GM21786 (cell line): ENCODE measurements around the gene GUCD1.
A peak's percentile ranks its signal among the peaks of the same experiment; 100 is the strongest.
"Not testable (repeated sequence)": the region's sequence is repeated elsewhere in the genome, so short reads cannot be mapped to it uniquely, and the experiment has no call there.

ENCODE experiments used
- ATAC-seq: cut with Tn5 transposase; IDR thresholded peaks from one replicate; pipeline ENCODE4 v1.9.1; 2021; ENCODE audit not compliant: unreplicated experiment

GUCD1 gene

DNA sequence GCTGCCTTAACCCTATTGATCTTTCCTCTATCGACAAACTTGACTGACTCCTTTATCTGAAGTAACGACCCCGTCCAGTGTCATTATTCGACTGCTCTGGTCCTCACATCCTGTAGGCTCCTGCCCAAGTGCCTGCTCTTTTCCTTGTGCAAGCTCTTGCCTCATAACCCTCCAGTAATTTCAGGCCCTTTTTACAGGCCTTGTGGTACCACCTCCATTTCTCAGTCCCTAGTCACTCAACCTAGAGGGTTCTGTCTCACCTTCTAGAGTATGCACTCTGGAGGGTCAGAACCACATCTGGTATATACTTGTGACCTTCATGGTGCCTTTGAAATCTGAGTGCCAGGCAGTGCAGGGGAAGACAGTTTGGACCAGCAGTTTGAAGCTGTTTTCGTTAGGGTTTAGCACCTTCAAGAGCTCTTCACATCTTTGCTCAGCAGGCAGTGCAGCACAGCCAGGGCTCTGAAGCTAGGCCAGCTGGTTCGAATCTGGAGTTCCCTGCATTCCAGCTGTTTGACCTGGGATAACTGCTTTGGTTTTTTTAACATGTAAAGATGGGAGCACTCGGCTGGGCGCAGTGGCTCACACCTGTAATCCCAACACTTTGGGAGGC lies 12.1 kb upstream of the GUCD1 start:
- no peak for ATAC-seq

DNA sequence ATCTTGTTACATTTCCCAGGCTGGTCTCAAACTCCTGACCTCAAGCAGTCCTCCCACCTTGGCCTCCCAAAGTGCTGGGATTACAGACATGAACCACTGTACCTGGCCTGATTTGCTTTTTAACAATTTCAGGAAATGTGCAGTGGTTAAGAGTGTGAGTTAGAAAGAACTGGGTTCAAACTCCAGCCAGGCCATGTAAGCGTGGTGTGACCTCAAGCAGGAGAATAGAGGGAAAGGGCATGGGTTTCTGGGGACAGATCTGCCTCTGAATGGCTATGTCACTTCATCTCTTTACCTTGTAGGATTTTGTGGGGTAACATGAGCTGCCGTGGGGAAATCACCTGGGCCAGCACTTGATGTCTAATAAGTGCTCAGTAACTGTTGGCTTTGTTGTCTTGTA lies 10.1 kb upstream of the GUCD1 start:
- ATAC-seq = no peak

DNA sequence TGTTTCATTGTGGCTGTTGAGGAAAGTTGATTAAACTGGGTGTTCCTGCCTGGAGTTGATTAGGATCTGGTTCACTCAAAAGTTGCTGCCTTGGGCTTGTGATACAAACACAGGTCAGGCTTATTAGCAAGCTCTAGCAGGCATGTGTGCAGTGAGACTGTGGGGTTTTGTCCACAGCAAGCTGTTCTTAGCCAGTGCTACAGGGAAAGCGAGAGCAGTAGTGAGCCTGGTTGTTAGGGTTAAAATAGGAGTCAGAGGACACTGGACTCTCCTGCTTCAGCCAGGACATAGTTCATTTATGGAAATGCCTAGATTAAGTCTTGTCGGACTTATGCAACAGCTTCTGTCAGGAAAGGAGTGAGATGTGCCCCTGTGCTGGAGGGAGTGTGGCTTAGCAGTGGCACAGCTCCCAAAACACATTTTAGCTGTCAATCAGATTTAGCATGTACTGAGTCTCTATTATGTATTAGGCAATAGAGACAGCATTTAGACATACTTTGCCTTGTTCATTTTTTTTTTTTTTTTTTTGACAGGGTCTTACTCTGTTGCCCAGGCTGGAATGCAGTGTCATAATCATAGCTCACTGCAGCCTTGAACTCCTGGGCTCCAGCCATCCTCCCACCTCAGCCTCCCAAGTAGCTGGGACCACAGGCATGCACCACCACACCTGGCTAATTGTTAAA lies 9.6 kb upstream of the GUCD1 start:
- no peak for ATAC-seq

DNA sequence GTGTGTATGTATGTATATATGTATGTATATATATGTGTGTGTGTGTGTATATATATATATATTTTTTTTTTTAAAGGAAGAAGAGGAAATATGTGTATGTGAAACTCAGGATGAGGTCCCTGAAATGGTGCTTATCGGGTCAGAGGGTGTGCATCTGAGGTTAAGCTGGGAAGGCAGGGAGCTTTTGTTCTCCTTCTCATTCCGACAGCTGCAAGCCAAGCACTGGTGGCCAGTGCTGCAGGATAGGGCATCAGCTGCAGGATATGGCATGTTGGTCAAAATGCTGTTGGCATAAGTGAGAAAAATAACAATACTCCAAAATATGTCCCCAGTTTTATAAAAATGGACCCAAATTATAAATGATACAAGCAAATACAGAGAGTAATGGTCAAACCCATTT lies 8.3 kb upstream of the GUCD1 start:
- no peak for ATAC-seq

DNA sequence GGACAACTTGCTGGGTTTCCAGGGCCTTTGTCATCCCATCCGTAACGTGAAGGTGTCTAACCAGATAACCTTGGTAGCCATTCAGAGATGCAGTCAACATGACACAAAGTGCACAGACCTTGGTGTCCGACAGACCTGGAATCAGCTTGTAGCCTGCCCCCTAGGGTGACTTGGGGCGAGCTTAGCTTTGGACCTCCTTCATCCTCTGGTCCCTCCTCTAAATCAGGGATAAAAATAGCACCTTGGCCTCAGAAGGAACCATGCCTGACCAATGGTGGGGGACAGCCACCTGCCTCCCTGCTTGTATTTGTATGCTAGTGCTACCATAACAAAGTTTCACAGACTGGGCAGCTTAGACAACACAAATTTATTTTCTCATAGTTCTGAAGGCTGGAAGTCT lies 4.5 kb upstream of the GUCD1 start:
- no peak for ATAC-seq

DNA sequence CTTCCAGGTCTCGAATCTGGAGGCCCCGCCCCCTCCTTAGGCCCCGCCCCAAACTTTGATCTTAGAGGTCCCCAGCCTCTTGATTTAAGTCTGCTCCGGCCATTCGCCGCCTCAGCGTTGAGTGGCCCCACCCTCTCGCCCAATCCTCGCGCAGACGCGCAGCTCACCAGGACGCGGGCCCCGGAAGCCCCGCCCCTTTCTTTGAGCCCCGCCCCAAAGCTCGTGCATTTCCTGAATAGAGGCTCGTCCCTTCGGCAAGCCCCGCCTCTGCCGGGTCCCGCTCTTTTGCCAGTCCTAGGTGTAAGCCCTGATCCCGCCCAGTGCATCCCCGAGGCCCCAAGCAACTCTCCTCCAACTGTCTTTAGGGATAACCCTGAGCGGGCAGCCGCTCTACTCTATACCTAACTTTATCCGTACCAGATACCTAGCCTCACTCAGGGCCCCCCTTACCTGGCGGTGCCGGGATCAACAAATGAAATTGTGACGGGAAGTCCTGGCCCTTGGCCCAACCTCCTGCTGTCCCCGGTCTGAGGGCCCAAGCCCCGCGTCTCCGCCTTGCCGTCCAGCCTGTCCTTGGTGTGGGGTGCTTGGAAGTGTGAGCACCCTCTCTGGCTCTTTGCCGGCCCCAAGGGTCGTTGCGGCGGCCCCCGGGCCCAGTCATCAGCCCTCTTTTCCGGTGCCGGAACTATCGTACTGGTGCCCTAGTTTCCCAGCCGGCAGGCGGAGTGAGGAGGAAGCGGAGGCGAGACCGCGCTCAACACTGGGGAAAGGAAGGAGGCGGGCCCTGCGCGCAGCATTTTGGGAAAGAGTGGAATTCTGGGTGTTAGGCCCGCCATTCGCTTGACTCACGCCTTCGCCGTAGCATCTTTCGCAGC lies 464 bp upstream of the GUCD1 start, which contains the start of gene SNRPD3:
SNRPD3 (plus strand) TSS at position 835 of the 875 bp plus-strand sequence. CDS start 1,676 bp downstream, outside the sequence.
- peak; percentile 75 for ATAC-seq

DNA sequence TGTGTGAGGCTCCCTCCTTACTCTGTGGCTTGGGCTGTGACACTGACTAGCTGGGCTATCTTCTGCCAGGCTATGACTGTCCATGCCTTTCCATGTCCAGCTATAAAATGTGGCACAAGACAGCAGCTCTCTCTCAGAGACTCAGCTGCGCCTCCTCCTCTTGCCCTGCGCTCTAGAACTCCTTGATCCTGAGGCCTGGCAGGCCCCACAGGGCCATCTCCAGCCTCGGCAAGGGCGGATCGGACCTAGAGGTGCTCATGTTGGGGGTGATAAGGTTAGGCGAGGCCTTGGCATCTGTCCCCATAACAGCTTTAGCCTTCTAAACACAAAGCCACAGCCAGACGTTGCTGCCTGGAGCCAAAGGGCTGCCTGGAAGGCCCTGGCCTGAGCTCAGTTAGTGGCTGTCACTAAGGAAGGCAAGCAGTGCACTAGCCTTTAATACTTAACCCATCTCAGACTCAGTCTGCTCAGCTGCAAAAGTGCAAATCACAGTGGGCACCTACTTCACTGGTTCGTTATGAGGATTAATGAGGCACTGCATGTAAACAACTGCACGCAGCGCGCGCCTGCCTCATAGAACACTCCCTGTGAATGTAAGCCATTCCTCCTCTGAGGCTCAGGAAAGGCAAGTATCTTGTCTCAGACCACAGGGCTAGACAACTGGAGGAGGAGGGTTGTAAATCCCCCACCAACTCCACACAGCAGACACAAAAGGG lies 1.2 kb downstream of the GUCD1 start:
- no peak for ATAC-seq

DNA sequence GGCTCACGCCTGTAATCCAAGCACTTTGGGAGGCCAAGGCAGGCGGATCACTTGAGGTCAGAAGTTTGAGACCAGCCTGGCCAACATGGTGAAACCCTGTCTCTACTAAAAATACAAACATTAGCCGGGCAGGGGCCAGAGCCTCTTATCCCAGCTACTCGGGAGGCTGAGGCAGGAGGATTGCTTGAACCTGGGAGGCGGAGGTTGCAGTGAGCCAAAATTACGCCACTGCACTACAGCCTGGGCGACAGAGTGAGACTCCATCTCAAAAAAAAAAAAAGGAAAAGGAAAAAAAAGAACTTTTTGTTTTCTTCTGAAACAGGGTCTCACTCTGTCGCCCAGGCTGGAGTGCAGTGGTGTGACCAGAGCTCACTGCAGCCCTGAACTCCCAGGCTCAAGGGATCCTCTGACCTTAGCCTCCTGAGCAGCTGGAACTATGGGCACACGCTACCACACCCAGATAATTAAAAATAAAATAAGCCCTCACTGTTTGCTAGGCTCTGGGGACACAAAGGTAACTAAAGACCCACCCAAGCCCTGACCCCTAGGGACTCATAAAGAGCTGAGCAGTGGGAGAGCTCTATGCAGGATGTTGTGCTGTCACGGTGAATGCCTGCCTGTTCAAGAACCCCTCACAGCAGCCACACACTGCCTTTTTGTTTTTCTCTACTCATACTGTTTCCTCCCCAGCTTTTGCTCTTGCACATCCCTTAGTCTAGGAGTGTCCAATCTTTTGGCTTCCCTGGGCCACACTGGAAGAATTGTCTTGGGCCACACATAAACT lies 2.2 kb downstream of the GUCD1 start:
- ATAC-seq = not testable (repeated sequence)

DNA sequence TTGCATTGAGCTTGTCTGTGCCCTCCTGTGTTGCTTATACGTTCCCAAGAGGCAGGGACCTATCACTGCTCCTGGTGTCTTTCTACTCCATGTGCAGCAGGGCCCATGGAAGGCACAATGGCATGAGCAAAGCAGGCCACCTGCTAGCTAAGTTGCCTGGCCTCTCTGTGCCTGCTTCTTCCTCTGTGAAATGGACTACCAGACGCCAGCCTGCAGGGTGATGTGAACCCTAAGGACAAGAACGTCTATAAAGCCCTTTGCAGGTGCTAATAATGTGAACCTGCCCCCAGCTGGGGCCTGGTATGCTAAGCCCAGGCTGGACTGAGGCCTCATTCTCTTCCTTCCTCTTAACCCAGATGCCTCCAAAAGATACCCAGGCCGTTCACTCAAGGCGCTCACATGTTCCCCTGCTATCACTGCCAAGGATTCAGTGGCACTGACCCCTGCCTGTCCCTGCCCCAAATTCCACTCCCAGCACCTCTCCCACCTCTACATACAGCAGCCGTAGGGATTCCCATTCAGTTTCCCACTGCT lies 4.0 kb downstream of the GUCD1 start:
- ATAC-seq = no peak

DNA sequence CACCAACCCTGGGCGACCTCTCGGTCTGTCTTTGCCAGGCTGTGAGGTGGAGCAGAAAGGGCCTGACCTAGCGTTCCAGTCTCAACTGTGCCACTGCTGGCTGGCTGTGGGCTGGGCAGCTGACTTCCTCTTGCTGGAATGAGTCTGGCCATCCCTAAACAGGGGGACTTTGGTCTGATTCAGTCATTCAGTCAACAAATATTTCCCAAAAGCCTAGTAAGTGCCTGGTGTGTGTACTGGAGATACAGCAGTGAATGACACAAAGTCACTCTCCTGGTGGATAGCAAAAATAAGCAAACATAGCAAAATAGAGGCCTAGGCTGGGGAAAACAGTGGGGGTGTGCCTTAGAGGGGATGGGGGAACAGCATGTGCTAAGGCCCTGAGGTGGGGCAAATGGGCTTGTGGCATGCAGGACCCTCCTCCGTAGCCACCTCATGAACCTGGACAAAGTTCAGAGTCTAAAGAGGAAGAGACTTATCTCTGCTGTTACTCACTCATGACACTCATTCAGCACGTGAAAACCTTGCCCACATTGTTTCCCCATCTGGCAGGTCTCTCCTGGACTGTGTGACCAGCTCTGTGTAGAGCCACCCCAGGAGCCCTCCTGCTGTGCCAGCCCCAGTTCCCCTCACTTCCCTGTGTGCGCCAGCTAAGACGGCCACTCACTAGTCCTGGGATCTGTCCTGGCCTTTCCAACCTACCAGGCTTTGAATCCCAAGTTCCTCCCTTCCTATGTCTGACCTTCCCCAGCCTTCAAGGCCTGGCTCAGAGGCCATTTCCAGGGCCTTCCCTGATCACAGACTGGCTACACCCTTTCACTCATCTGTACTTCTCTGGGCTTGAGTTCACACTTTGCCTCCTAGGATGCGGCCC lies 4.7 kb downstream of the GUCD1 start:
- no peak for ATAC-seq

DNA sequence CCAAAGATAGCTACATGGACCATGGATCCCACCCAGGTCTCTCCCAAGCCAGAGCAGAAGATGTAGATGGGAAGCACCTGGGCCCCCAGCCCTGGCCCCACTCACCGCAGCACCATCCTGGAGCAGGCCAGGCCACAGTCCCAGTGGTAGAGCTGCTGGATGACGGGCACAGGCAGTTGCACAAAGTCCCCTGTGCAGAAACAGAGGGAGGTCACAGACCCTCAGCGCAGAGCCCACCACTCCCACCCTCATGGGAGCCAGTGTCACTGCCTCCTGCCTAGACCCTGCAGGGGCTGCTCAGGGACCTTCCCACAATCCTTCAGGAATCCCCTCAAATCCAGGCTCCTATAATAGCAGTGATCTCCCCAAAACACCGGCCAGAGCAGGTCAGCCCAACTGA lies 6.1 kb downstream of the GUCD1 start:
- ATAC-seq = no peak

DNA sequence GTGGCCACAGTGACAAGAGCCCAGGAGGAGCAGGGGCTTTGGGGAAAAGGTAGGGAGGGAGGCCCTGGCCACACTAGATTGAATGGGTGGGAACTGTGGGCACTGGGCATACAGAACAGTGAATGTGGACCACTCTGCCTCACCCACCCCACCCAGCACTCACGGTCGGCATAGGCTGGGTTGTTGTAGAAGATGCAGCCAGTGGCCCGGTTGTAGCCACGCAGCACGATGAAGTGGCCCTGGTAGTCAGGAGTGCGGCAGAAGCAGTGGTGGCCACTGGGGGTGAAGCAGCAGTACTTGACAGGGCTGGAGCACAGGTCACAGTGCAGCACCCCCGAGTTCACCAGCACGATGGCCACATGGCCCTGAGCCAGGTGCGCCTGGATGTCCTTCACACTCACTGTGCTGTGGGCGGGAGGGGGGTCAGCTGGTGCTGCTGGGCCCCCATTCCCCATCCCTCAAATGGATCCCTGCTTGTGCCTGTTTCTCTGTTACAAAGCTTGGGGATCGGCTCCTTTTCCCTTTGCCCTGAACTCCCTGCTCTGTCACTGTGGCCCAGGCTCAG lies 11.2 kb downstream of the GUCD1 start:
- no peak for ATAC-seq

DNA sequence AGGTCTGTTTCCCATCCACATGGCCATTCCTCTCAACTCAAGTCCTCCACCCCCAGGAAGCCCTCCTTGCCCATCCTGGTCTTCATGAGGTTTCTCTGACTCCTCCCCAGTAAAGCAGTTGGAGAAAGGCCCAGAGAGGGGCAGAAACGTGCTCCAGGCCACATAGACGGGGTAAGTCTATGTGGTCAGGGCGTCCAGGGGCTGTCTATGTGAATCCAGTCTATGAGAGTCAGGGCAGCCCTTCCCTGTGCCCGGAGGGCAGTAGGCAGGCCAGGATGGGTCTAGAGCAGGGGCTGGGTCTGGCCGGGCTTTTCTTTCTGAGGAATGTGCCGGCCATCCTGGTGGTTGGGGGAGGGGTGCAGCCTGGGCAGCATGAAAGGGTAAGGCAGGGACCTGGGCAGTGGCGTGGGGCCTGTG lies 11.7 kb downstream of the GUCD1 start:
- ATAC-seq = no peak

DNA sequence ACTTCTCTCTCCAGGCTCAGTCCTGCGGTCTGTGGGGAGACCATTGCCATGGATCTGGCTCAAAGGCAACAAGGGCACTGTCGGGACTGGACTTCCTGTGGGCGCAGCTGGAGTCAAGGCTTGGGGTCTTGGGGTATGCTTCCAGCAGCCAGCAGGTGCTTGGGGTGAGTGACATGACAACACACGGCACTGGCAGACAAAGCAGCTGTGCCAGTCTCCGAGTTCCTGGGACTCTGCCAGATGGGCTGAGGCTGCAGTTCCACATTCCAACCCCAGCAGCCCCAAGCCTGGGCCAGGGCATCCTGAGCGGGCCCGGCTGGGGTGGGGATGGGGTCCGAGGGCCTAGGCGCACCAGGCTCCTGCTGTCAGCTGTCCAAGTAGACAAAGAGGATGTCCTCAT lies 12.3 kb downstream of the GUCD1 start:
- ATAC-seq = no peak

DNA sequence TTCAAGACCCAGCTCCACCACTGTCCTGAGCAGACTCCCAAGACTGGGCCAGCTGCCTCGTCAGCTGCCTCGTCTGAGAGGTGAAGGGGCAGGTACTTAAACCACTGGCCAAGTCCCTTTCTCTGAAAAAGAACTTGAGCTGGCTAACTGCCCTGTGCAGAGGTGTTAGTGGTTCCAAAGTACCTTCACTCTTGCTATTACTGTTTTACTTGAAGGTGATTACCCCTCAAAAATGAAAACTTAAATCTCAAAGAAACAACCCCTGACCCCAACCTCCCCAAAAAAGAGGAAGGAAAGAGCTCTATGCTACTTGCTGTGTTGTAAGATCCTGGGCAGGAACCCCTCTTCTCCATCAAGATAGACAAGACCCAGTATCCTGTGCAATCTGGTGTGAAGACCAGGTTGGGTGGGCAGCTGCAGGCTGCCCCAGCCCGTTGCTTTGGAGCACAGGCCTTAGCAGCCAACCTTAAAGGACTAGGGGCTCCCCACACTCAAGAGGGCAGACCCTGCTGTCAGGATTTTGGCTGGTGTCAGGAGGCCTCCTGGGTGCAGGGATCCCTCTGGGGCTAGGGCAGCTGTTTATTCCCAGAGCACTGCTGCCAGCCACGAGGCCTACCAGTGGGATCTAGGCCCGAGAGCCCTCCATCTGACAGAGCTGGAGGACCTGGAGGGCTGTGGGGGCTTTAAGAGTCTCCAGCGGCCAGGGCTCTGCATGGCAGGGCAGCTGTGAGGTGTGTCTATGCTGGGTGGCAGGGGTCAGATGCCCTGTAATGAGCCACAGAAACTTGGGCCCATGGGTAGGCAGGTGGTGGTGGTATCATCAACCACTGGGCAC lies 13.0 kb downstream of the GUCD1 start:
- no peak for ATAC-seq

DNA sequence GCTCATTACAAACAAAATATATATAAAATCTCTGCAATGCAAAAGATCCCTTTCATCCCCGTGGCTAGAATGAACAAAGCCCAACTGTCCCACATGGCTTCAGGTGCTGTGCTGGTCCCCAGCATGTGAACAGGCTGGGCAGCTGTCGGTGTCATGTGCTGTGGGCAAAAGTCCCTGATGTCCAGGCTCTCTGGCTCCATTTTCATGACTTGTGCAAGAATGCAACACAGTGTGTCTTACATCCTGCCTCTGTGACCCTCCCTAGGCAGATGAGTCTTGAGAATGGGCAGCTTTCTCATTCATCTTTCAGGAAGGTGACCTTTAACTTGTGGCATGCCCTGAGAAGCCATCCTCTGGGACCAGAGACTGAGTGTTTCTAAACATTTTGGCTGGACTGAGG lies 14.5 kb downstream of the GUCD1 start:
- no peak for ATAC-seq

DNA sequence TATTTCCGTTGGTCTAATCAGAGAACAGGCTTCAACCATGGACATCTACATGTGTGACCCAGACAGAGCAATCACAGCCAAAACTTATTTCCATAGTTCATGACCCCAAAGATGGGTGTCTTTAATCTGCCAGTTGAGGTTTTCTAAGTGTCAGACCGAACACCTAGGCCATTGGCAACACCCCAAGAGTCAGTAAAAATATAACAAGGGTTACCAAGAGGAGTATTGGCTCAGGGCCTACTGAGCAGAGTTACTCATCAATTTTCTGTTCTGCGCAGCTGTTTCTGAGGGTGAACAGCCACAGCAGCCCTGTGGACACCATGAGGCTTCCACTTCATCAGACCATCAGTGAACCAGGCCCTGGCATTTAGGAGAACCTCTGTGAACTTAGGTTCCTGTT lies 18.8 kb downstream of the GUCD1 start:
- no peak for ATAC-seq

DNA sequence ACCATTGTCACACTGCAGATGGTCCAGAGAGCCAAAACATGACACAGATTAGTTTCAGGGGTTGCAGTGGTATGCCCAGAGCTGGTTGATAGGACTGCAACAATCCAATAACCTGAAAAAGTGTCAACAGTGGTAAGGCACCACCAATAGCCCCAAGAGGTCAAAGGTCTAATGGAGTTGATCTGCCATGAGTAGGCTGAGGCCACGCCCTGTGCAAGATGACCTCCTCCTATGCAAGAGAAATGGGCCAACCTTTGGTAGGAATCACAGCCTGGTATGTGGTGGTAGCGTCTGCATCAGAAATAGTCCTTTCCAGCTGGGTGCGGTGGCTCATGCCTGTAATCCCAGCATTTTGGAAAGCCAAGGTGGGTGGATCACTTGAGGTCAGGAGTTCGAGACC lies 19.6 kb downstream of the GUCD1 start:
- no peak for ATAC-seq
